Measurements from ENCODE around the gene KREMEN2.

KREMEN2 gene

GRCh38 chr16:2973605-2974318 lies 9.7 kb downstream of the KREMEN2 start:
- TF ChIP-seq TEAD4 (IDR thresholded peaks at IDR 0.05) (no peak), REST (IDR thresholded peaks at IDR 0.05; ENCODE audit: low read depth) (no peak), CREB1 (IDR thresholded peaks at IDR 0.05; ENCODE audit: low read depth) (no peak)

GRCh38 chr16:2974319-2975056 lies 10.4 kb downstream of the KREMEN2 start:
- no peak for TF ChIP-seq EP300 (IDR thresholded peaks at IDR 0.05; ENCODE audit: borderline replicate concordance)
- no peak for TF ChIP-seq CEBPB (IDR thresholded peaks at IDR 0.05)
- TF ChIP-seq MAX (IDR thresholded peaks at IDR 0.05), result no peak
- no peak for TF ChIP-seq FOXM1 (IDR thresholded peaks at IDR 0.05; ENCODE audit: borderline replicate concordance, low read depth)

GRCh38 chr16:2975161-2975795 lies 11.2 kb downstream of the KREMEN2 start:
- TF ChIP-seq EGR1 (IDR thresholded peaks at IDR 0.05), result no peak

GRCh38 chr16:2976201-2976600 lies 12.1 kb downstream of the KREMEN2 start:
- TF ChIP-seq CREB1 (IDR thresholded peaks at IDR 0.05; ENCODE audit: low read depth) (no peak), TCF12 (IDR thresholded peaks at IDR 0.05; ENCODE audit: low read depth) (no peak), EP300 (IDR thresholded peaks at IDR 0.05; ENCODE audit: borderline replicate concordance) (no peak), NFIC (IDR thresholded peaks at IDR 0.05) (no peak), YY1 (IDR thresholded peaks at IDR 0.05; ENCODE audit: low read depth) (no peak), TAF1 (IDR thresholded peaks at IDR 0.05; ENCODE audit: low read depth) (no peak), FOXM1 (IDR thresholded peaks at IDR 0.05; ENCODE audit: borderline replicate concordance, low read depth) (no peak), RAD21 (IDR thresholded peaks at IDR 0.05; ENCODE audit: low read depth) (no peak), REST (IDR thresholded peaks at IDR 0.05; ENCODE audit: low read depth) (no peak), EGR1 (IDR thresholded peaks at IDR 0.05) (no peak), CEBPB (IDR thresholded peaks at IDR 0.05) (no peak), MAX (IDR thresholded peaks at IDR 0.05) (no peak), ZBTB7A (IDR thresholded peaks at IDR 0.05; ENCODE audit: low read depth) (no peak), USF1 (IDR thresholded peaks at IDR 0.05) (no peak), TEAD4 (IDR thresholded peaks at IDR 0.05) (no peak)

GRCh38 chr16:2976673-2977072 lies 12.6 kb downstream of the KREMEN2 start:
- no peak for TF ChIP-seq NFIC (IDR thresholded peaks at IDR 0.05)
- TF ChIP-seq ZBTB7A (IDR thresholded peaks at IDR 0.05; ENCODE audit: low read depth), result no peak
- TF ChIP-seq RAD21 (IDR thresholded peaks at IDR 0.05; ENCODE audit: low read depth), result no peak
- no peak for TF ChIP-seq FOXM1 (IDR thresholded peaks at IDR 0.05; ENCODE audit: borderline replicate concordance, low read depth)
- no peak for TF ChIP-seq EP300 (IDR thresholded peaks at IDR 0.05; ENCODE audit: borderline replicate concordance)
- TF ChIP-seq EGR1 (IDR thresholded peaks at IDR 0.05), result no peak
- TF ChIP-seq REST (IDR thresholded peaks at IDR 0.05; ENCODE audit: low read depth), result no peak
- no peak for TF ChIP-seq TCF12 (IDR thresholded peaks at IDR 0.05; ENCODE audit: low read depth)
- no peak for TF ChIP-seq CEBPB (IDR thresholded peaks at IDR 0.05)
- no peak for TF ChIP-seq MAX (IDR thresholded peaks at IDR 0.05)
- no peak for TF ChIP-seq YY1 (IDR thresholded peaks at IDR 0.05; ENCODE audit: low read depth)
- no peak for TF ChIP-seq TAF1 (IDR thresholded peaks at IDR 0.05; ENCODE audit: low read depth)
- TF ChIP-seq CREB1 (IDR thresholded peaks at IDR 0.05; ENCODE audit: low read depth), result no peak
- TF ChIP-seq TEAD4 (IDR thresholded peaks at IDR 0.05), result no peak
- no peak for TF ChIP-seq USF1 (IDR thresholded peaks at IDR 0.05)
